Urinary bladder (tissue), 4 donors: ENCODE measurements around the gene ALAS1. TPM values are rescaled to one million over a fixed set of nuclear protein-coding genes. Genes with fewer than 3 reads are reported as not detected.
"Not testable (repeated sequence)": the region's sequence is repeated elsewhere in the genome, so short reads cannot be mapped to it uniquely, and the experiment has no call there.

Experiments used
- DNase-seq: peaks from one replicate; pipeline ENCODE4 v3.0.0-alpha.2; 2015; ENCODE audit errors: extremely low spot score
- H3K27ac ChIP-seq: one replicate; pipeline ENCODE4 v1.5.1; 2013; ENCODE audit warnings: low read depth, mild to moderate bottlenecking, moderate library complexity
- H3K36me3 ChIP-seq: one replicate; pipeline ENCODE4 v1.6.1; 2013; ENCODE audit warnings: mild to moderate bottlenecking, moderate library complexity; ENCODE audit not compliant: insufficient read depth
- H3K4me1 ChIP-seq: one replicate; pipeline ENCODE4 v1.6.1; 2013; ENCODE audit warnings: mild to moderate bottlenecking, moderate library complexity; ENCODE audit not compliant: insufficient read depth
- H3K4me3 ChIP-seq: one replicate; pipeline ENCODE4 v1.5.1; 2013; ENCODE audit warnings: low read depth, low read length
- WGBS: extraction: QIAGEN DNeasy Blood & Tissue Kit; methylation state at CpG from one replicate; pipeline ENCODE4 v1.1.7; 2013; 5-methylcytosine and 5-hydroxymethylcytosine counted together
- polyA plus RNA-seq: library from polyadenylated mRNA; stranded (reverse); fragments of 200-250 nt; gene quantifications from one replicate; pipeline ENCODE4 v1.2.3, GENCODE V29; 2013
- total RNA-seq: library from RNA; depleted of rRNA; stranded (reverse); fragments of >200 nt; gene quantifications from one replicate; pipeline ENCODE4 v1.2.3, GENCODE V29; 2014
- donor health status: healthy with polysubstance abuse.
- donor health status: healthy.

The ALAS1 gene
- total and polyA plus RNA-seq, 2 donors: 24.1 to 56.7 TPM

GRCh38 chr3:52171514-52172261 lies 26.3 kb upstream of the ALAS1 start:
- H3K36me3 ChIP-seq: no peaks in the 10 kb centered on the region
- no peak overlapping the region for H3K4me3 ChIP-seq
- H3K4me1 ChIP-seq: no peaks in the 10 kb centered on the region
- no peak for DNase-seq
- no peak overlapping the region for H3K27ac ChIP-seq
- 66% methylated on average over 3 of the region's 3 CpGs for WGBS

GRCh38 chr3:52172262-52172757 lies 25.6 kb upstream of the ALAS1 start:
- no peak for DNase-seq
- H3K4me3 ChIP-seq: no peak overlapping the region
- H3K4me1 ChIP-seq: no peaks in the 10 kb centered on the region
- no peak overlapping the region for H3K27ac ChIP-seq
- 91% methylated on average over 5 of the region's 5 CpGs for WGBS
- H3K36me3 ChIP-seq: no peaks in the 10 kb centered on the region

- Histone ChIP-seq H3K4me1 (no peaks in the 10 kb centered on the region), H3K27ac (no peak overlapping the region), H3K4me3 (no peak overlapping the region), H3K36me3 (no peaks in the 10 kb centered on the region)
- no peak for DNase-seq
- WGBS: 100% methylated on average over 1 of the region's 1 CpG
Measured at GRCh38 chr3:52173101-52173500, 24.9 kb upstream of the ALAS1 start.

- H3K27ac ChIP-seq: no peak overlapping the region
- no peak for DNase-seq
Measured at GRCh38 chr3:52174896-52175295, 23.1 kb upstream of the ALAS1 start.

GRCh38 chr3:52175416-52176179 lies 22.4 kb upstream of the ALAS1 start:
- 91% methylated on average over 14 of the region's 14 CpGs for WGBS
- no peak for DNase-seq
- H3K4me1 ChIP-seq: no peaks in the 10 kb centered on the region

More at GRCh38 chr3:52174896-52175295, 23.1 kb upstream of the ALAS1 start:
- Histone ChIP-seq H3K36me3 (no peaks in the 10 kb centered on the region), H3K4me3 (no peak overlapping the region), H3K4me1 (no peaks in the 10 kb centered on the region)
- 89% methylated on average over 9 of the region's 9 CpGs for WGBS

DNA sequence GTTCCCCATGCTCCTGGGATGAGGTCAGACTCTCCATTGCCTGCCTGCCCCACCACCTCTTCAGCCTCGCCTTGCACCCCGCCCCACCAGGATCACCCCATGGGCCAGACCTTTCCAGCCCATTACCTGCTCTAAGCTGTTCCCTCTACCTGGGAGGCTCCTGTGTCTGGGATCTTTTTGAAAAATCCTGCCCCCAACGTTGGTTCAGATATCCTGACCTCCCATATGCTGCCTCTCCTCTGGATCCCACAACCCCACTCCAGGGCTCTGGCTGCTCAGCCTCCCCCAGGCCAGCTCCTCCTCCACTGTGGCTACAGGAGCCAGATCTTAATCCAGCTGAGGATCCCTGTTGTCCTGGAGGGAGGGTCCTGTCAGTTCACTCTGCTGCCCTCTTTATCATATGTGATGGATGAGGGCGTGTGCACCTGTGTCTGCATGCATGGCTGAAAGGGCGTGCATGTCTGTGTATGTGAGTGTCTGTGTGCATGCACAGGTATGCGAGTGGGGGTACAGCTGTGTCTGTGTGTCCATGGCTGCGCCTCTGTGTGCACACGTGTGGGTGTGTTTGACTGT lies 21.7 kb upstream of the ALAS1 start:
- no peaks in the 10 kb centered on the region for H3K36me3 ChIP-seq
- H3K4me1 ChIP-seq: no peaks in the 10 kb centered on the region
- DNase-seq: no peak
- 83% methylated on average over 8 of the region's 8 CpGs for WGBS
- no peak overlapping the region for H3K4me3 ChIP-seq
- no peak overlapping the region for H3K27ac ChIP-seq

More at GRCh38 chr3:52175416-52176179, 22.4 kb upstream of the ALAS1 start:
- Histone ChIP-seq H3K4me3 (no peak overlapping the region), H3K36me3 (no peaks in the 10 kb centered on the region), H3K27ac (no peak overlapping the region)

DNA sequence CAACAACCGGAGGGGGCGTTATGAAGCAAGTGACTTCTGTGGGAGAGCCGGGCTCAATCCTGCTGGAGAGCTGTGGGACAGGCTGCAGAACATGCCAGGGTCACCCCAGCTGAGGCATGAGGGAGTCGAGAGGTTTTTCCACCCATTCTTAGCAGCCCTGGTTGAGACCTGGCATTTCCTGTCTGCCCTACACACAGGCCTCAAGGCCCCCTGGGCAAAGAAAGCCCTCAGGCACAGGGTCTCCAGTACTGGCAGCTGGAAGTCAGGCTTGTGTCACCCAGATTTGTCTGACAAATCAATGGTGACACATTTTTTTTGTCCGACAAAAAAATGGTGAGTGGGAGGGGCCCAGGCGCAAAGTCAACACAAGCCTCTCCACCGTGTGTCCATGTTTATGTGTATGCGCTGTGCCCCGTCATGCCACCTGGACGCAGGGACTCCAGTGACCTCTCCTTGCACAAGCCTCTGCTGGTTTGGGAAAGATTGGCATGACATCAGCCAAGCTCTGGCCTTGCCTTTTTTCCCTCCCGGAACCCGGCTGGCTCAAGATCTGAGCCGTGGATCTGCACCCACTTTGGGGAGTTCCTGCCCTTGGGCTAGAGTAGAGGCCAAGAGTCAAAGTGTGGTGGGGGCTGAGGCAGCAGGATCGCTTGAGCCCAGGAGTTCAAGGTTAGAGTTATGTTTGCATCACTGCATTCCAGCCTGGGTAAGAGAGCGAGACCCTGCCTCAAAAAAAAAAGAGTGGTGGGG lies 20.8 kb upstream of the ALAS1 start:
- no peak overlapping the region for H3K4me3 ChIP-seq
- DNase-seq: no peak
- WGBS: 71% methylated on average over 15 of the region's 15 CpGs
- H3K27ac ChIP-seq: no peak overlapping the region
- H3K36me3 ChIP-seq: no peaks in the 10 kb centered on the region
- no peaks in the 10 kb centered on the region for H3K4me1 ChIP-seq

DNA sequence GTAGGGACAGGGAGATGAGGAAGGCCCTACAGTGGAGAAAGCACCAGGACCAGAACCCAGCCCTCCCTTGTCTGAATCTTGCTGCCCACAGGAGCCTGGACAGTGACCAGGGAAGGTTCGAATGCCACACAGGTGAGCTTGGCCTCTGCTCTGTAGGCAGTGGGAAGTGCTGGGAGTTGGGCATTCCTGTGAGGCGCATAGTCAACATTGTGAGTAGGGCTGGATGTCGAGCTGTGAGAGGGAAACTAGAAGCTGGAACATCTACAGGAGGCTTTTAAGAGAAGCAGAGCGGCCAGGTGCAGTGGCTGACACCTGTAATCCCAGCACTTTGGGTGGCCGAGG lies 20.3 kb upstream of the ALAS1 start:
- H3K27ac ChIP-seq: no peak overlapping the region
- H3K36me3 ChIP-seq: no peaks in the 10 kb centered on the region
- no peak overlapping the region for H3K4me3 ChIP-seq
- H3K4me1 ChIP-seq: no peaks in the 10 kb centered on the region
- 87% methylated on average over 5 of the region's 5 CpGs for WGBS
- DNase-seq: no peak

DNA sequence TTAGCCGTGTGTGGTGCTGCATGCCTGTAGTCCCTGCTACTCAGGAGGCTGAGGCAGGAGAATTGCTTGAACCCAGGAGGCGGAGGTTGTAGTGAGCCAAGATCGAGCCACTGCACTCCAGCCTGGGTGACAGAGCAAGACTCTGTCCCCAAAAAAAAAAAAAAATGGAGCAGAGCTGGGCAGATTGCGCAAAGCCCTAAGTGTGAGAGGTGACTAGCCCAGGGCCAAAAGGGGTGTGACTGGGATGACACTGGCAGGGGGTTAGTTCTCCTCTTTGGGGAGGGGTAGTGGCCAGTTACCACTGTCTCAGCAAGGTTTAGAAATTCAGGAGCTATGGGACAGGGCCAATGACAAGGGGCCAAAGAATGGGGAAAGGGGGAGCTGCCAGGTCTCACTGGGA lies 19.8 kb upstream of the ALAS1 start:
- not testable (repeated sequence) for H3K27ac ChIP-seq, H3K4me1 ChIP-seq, H3K4me3 ChIP-seq, H3K36me3 ChIP-seq, DNase-seq
- 92% methylated on average over 4 of the region's 4 CpGs for WGBS

GRCh38 chr3:52178537-52178936 lies 19.4 kb upstream of the ALAS1 start:
- Histone ChIP-seq H3K4me3 (no peak overlapping the region), H3K27ac (no peak overlapping the region), H3K36me3 (no peaks in the 10 kb centered on the region), H3K4me1 (no peaks in the 10 kb centered on the region)
- no peak for DNase-seq
- 100% methylated on average over 1 of the region's 1 CpG for WGBS

GRCh38 chr3:52181543-52181942 lies 16.4 kb upstream of the ALAS1 start:
- no peak overlapping the region for H3K4me3 ChIP-seq
- no peak for DNase-seq
- H3K36me3 ChIP-seq: no peaks in the 10 kb centered on the region
- no peaks in the 10 kb centered on the region for H3K4me1 ChIP-seq
- H3K27ac ChIP-seq: no peak overlapping the region
- WGBS: 59% methylated on average over 4 of the region's 4 CpGs

- DNase-seq: no peak
- H3K27ac ChIP-seq: no peak overlapping the region
- H3K36me3 ChIP-seq: no peaks in the 10 kb centered on the region
- 86% methylated on average over 5 of the region's 5 CpGs for WGBS
- H3K4me3 ChIP-seq: no peak overlapping the region
- no peaks in the 10 kb centered on the region for H3K4me1 ChIP-seq
Measured at GRCh38 chr3:52182196-52182595, 15.8 kb upstream of the ALAS1 start.

- Histone ChIP-seq H3K4me1 (no peaks in the 10 kb centered on the region), H3K27ac (no peak overlapping the region), H3K36me3 (no peaks in the 10 kb centered on the region), H3K4me3 (no peak overlapping the region)
- 88% methylated on average over 4 of the region's 4 CpGs for WGBS
- DNase-seq: no peak
Measured at GRCh38 chr3:52182691-52183090, 15.3 kb upstream of the ALAS1 start.
